Subcutaneous adipose tissue (tissue), 4 donors: ENCODE data around the gene STEAP4. TPM values are rescaled to one million over a fixed set of nuclear protein-coding genes. Genes with fewer than 3 reads are reported as not detected.

Experiments used
- total RNA-seq, 4 donors: library from RNA; depleted of rRNA; stranded (reverse); fragments of >200 nt; gene quantifications; one replicate each; pipeline ENCODE4 v1.1.0, GENCODE V29; 2016
- TF ChIP-seq, protein P1 (sequence below): fragments of 450-650 bp; IDR thresholded peaks from one replicate; pipeline ENCODE4 v1.5.1; 2016; ENCODE audit warnings: low read depth, mild to moderate bottlenecking, control low read depth, antibody characterized with exemption, moderate library complexity

The STEAP4 gene
- total RNA-seq, 4 donors from 2014 or later: 39.8 to 144 (median 89.0) TPM

GRCh38 chr7:88344271-88344670 lies 37.6 kb upstream of the STEAP4 start:
- TF ChIP-seq, protein P1, sequence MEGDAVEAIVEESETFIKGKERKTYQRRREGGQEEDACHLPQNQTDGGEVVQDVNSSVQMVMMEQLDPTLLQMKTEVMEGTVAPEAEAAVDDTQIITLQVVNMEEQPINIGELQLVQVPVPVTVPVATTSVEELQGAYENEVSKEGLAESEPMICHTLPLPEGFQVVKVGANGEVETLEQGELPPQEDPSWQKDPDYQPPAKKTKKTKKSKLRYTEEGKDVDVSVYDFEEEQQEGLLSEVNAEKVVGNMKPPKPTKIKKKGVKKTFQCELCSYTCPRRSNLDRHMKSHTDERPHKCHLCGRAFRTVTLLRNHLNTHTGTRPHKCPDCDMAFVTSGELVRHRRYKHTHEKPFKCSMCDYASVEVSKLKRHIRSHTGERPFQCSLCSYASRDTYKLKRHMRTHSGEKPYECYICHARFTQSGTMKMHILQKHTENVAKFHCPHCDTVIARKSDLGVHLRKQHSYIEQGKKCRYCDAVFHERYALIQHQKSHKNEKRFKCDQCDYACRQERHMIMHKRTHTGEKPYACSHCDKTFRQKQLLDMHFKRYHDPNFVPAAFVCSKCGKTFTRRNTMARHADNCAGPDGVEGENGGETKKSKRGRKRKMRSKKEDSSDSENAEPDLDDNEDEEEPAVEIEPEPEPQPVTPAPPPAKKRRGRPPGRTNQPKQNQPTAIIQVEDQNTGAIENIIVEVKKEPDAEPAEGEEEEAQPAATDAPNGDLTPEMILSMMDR: no peak

- TF ChIP-seq, protein P1: no peak
Measured at GRCh38 chr7:88339195-88339922, 32.7 kb upstream of the STEAP4 start.

- TF ChIP-seq, protein P1: no peak
Measured at GRCh38 chr7:88338503-88338902, 31.8 kb upstream of the STEAP4 start.

DNA sequence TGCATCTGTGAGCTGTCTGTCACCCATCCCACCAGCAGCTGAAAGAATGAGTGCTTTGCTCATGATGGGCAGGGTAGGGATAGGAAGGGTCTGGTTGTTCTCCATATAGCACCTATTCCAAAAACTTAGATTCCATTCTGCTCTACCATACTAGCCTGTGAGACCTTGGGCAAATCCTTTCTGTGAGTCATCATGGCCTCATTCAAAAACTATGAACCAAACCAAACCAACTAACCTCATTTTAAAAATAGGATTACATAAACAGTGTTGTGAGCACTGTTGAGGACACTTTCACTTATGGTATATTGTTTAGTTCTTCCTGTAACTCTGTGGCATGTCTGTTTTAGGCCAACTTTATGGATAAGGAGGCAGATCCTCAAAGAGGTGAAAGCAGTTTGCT lies 30.9 kb upstream of the STEAP4 start:
- TF ChIP-seq, protein P1: no peak

DNA sequence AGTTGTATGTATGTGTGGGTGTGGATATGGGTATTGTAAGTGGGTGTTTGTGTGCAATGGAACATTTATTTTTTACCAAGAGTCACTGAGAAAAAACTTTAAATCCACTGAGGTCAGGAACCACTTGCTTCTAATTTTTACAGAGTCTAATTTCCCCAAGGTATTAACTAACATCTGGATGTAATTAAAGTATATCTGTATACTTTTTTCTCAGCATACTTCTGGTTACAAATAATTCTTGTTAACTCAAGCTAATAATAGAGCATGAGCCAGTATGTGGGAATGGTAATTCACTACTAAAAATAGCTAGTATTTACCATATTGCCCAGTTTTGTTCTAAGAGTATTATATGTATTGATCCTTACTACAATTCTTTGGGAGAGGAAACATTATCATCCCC lies 24.6 kb upstream of the STEAP4 start:
- TF ChIP-seq, protein P1: no peak

- TF ChIP-seq, protein P1: no peak
Measured at GRCh38 chr7:88329532-88330463, 23.1 kb upstream of the STEAP4 start.

DNA sequence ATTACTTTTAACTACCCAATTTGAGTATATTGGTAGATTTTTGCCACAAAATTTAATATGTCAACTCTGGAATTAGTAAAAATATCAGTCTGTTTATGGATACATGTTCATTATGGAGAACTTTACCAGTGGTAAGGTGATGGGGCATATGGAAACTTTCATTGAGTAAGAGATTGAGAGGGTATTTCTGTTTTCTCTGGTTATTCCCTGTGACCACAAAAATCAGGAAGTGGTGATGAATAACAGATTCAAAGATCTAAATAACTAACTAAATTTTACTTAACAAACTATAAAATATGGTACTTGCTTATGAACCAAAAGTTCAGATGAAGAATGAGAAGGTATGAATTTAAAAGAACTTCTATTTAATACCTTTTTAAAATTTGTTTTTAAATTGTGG lies 22.1 kb upstream of the STEAP4 start:
- TF ChIP-seq, protein P1: no peak
